HEK293T (cell line): Measurements from ENCODE around the gene SLC31A2.

Source experiments
- HDGF ChIP-seq: fragments of 450-650 bp; IDR thresholded peaks from 2 replicates; pipeline ENCODE4 v1.6.1; 2017; ENCODE audit warnings: antibody characterized with exemption, borderline replicate concordance
- SUZ12 ChIP-seq: fragments of 450-650 bp; IDR thresholded peaks from 2 replicates; pipeline ENCODE4 v1.6.1; 2016; ENCODE audit warnings: mild to moderate bottlenecking

- TF ChIP-seq HDGF (no peak), SUZ12 (no peak)
Observed at GRCh38 chr9:113178087-113178486, 27.3 kb downstream of the SLC31A2 start.
